Small intestine (tissue), 7 donors: ENCODE data around the gene NOD2. TPM values are rescaled to one million over a fixed set of nuclear protein-coding genes. Genes with fewer than 3 reads are reported as not detected.

Source experiments
- DNase-seq, 2 donors: peaks; one replicate each; pipeline versions ENCODE4 v3.0.0 to v3.0.0-alpha.2; 2013
- FAIRE-seq: peaks from 2 replicates; lab custom pipeline; 2012; peaks lifted over from hg19 to GRCh38; lab: Jason Lieb, UNC
- H3K27ac ChIP-seq, 3 donors: one replicate each; pipeline ENCODE4 v1.5.1; 2013; ENCODE audit warnings: low read length in 2 of 3, mild to moderate bottlenecking in 2 of 3, control low read depth in 1 of 3, inconsistent platforms in 1 of 3, low read depth in 1 of 3, moderate library complexity in 1 of 3
- H3K27me3 ChIP-seq, 3 donors: one replicate each; pipeline ENCODE4 v1.6.1; 2013; ENCODE audit warnings: low read length in 3 of 3, inconsistent platforms in 1 of 3; ENCODE audit not compliant: control insufficient read depth in 3 of 3, insufficient read depth in 3 of 3
- H3K36me3 ChIP-seq, 3 donors: one replicate each; pipeline ENCODE4 v1.6.1; 2013; ENCODE audit warnings: low read length in 3 of 3, inconsistent platforms in 1 of 3, low read depth in 1 of 3, mild to moderate bottlenecking in 1 of 3, moderate library complexity in 1 of 3; ENCODE audit not compliant: control insufficient read depth in 3 of 3, insufficient read depth in 2 of 3
- H3K4me1 ChIP-seq, 3 donors: one replicate each; pipeline ENCODE4 v1.6.1; 2013; ENCODE audit warnings: low read length in 2 of 3, inconsistent platforms in 1 of 3, low read depth in 1 of 3, mild to moderate bottlenecking in 1 of 3, moderate library complexity in 1 of 3; ENCODE audit not compliant: control insufficient read depth in 3 of 3, insufficient read depth in 2 of 3
- H3K4me3 ChIP-seq, 3 donors: one replicate each; pipeline ENCODE4 v1.5.1; 2013; ENCODE audit warnings: low read length in 3 of 3, control low read depth in 1 of 3, inconsistent platforms in 1 of 3, low read depth in 1 of 3, mild to moderate bottlenecking in 1 of 3, moderate library complexity in 1 of 3
- H3K9me3 ChIP-seq, 2 donors: one replicate each; pipeline ENCODE4 v1.6.1; 2013; ENCODE audit warnings: low read depth in 1 of 2, low read length in 1 of 2; ENCODE audit not compliant: control insufficient read depth in 2 of 2, insufficient read depth in 1 of 2
- WGBS, 3 donors: extraction: QIAGEN DNeasy Blood & Tissue Kit; methylation state at CpG; one replicate each; pipeline ENCODE4 v1.1.7; 2013; 5-methylcytosine and 5-hydroxymethylcytosine counted together
- polyA plus RNA-seq, 4 donors: library from polyadenylated mRNA; stranded (reverse) in 3 of 4; unstranded in 1 of 4; fragments of 200-250 nt in 3 of 4; fragments of 120-200 nt in 1 of 4; gene quantifications; one replicate each; pipeline versions ENCODE4 v1.2.1 to v1.2.3, GENCODE V29; 2013
- donor health status: healthy with polysubstance abuse.
- donor health status: control.
- donor health status: control.
- donor health status: Bipolar disorder and iron deficiency.
- donor health status: healthy.

NOD2 gene
- polyA plus RNA-seq, 4 donors, result 0.54 to 0.81 (median 0.58) TPM; not detected in 1

GRCh38 chr16:50719401-50720337 is 26.3 kb downstream of the NOD2 start:
- peak overlapping the region in 1 of 3 donors; percentile 33 for H3K27ac ChIP-seq
- no peaks in the 10 kb centered on the region for H3K27me3 ChIP-seq
- H3K4me1 ChIP-seq, result peaks cover 0 to 24% (median 0%) of the 10 kb centered on the region in 3 donors
- H3K36me3 ChIP-seq, result no peaks in the 10 kb centered on the region
- peak in 1 of 2 donors; percentile 76 for DNase-seq
- peaks cover 0 to 5% of the 10 kb centered on the region in 2 donors for H3K9me3 ChIP-seq
- no peak for FAIRE-seq
- peak overlapping the region in 1 of 3 donors; percentile 1 for H3K4me3 ChIP-seq
- WGBS, 3 donors, result 28 to 68% (median 43%) methylated on average over 20 of the region's 20 CpGs

GRCh38 chr16:50721549-50722404 is 28.4 kb downstream of the NOD2 start:
- WGBS, 3 donors, result 88 to 93% (median 92%) methylated on average over 6 of the region's 6 CpGs
- Histone ChIP-seq H3K27ac (no peak overlapping the region), H3K27me3 (no peaks in the 10 kb centered on the region), H3K36me3 (no peaks in the 10 kb centered on the region), H3K4me1 (peaks cover 0 to 17% (median 0%) of the 10 kb centered on the region in 3 donors), H3K9me3 (peaks cover 0 to 5% of the 10 kb centered on the region in 2 donors), H3K4me3 (no peak overlapping the region)
- no peak for DNase-seq
- FAIRE-seq, result no peak

- H3K27ac ChIP-seq, result no peak overlapping the region
- no peaks in the 10 kb centered on the region for H3K36me3 ChIP-seq
- DNase-seq (no peak), FAIRE-seq (no peak)
- no peak overlapping the region for H3K4me3 ChIP-seq
- peaks cover 0 to 11% (median 0%) of the 10 kb centered on the region in 3 donors for H3K4me1 ChIP-seq
- WGBS, 3 donors, result 90 to 100% (median 100%) methylated on average over 1 of the region's 1 CpG
- no peaks in the 10 kb centered on the region for H3K27me3 ChIP-seq
- H3K9me3 ChIP-seq, result peaks cover 0 to 5% of the 10 kb centered on the region in 2 donors
Observed at GRCh38 chr16:50722405-50722737, 29.0 kb downstream of the NOD2 start.

GRCh38 chr16:50722960-50723359 is 29.6 kb downstream of the NOD2 start:
- no peak for DNase-seq
- peaks cover 0 to 7% (median 0%) of the 10 kb centered on the region in 3 donors for H3K4me1 ChIP-seq
- WGBS, 3 donors, result 83 to 89% (median 83%) methylated on average over 2 of the region's 2 CpGs
- H3K36me3 ChIP-seq, result no peaks in the 10 kb centered on the region
- H3K27ac ChIP-seq, result no peak overlapping the region
- H3K4me3 ChIP-seq, result no peak overlapping the region
- H3K27me3 ChIP-seq, result no peaks in the 10 kb centered on the region
- FAIRE-seq, result no peak
- peaks cover 0 to 5% of the 10 kb centered on the region in 2 donors for H3K9me3 ChIP-seq

GRCh38 chr16:50724306-50724705 is 30.9 kb downstream of the NOD2 start:
- FAIRE-seq (no peak), DNase-seq (no peak)
- Histone ChIP-seq H3K4me3 (no peak overlapping the region), H3K36me3 (no peaks in the 10 kb centered on the region), H3K27ac (no peak overlapping the region), H3K27me3 (no peaks in the 10 kb centered on the region), H3K4me1 (no peaks in the 10 kb centered on the region), H3K9me3 (peaks cover 0 to 5% of the 10 kb centered on the region in 2 donors)

GRCh38 chr16:50731130-50731988 is 38.0 kb downstream of the NOD2 start:
- Histone ChIP-seq H3K4me1 (no peaks in the 10 kb centered on the region), H3K9me3 (no peaks in the 10 kb centered on the region), H3K36me3 (no peaks in the 10 kb centered on the region), H3K27ac (peak overlapping the region in 1 of 3 donors; percentile 12), H3K27me3 (no peaks in the 10 kb centered on the region), H3K4me3 (no peak overlapping the region)
- 81 to 83% (median 82%) methylated on average over 6 of the region's 6 CpGs for WGBS, 3 donors
- FAIRE-seq (no peak), DNase-seq (no peak)

- WGBS, 3 donors, result 77 to 86% (median 85%) methylated on average over 10 of the region's 10 CpGs
- DNase-seq, result no peak
- Histone ChIP-seq H3K36me3 (no peaks in the 10 kb centered on the region), H3K9me3 (no peaks in the 10 kb centered on the region), H3K27me3 (no peaks in the 10 kb centered on the region), H3K27ac (peak overlapping the region in 2 of 3 donors; percentile 7 to 12), H3K4me3 (no peak overlapping the region), H3K4me1 (no peaks in the 10 kb centered on the region)
- FAIRE-seq, result no peak
Observed at GRCh38 chr16:50731989-50732832, 38.8 kb downstream of the NOD2 start.
